NCI-H748 treated with DMSO at 0.1 percent for 48 hours (cell line): Measurements from ENCODE around the gene NME4.

Experiments used
- DNase-seq: peaks from one replicate; lab custom pipeline; 2025; lab: John Stamatoyannopoulos, UW

NME4 gene

GRCh38 chr16:363766-364490 is 33.1 kb upstream of the NME4 start:
- no peak for DNase-seq

GRCh38 chr16:364595-365491 is 32.2 kb upstream of the NME4 start:
- DNase-seq, result no peak

GRCh38 chr16:366476-366875 is 30.5 kb upstream of the NME4 start:
- DNase-seq, result no peak

- DNase-seq, result no peak
These were observed 29.6 kb upstream of the NME4 start for GRCh38 chr16:367333-367903.

GRCh38 chr16:368388-369158 is 28.4 kb upstream of the NME4 start:
- DNase-seq, result no peak

GRCh38 chr16:369275-369865 is 27.6 kb upstream of the NME4 start:
- no peak for DNase-seq

- no peak for DNase-seq
These were observed 27.0 kb upstream of the NME4 start for GRCh38 chr16:369866-370436.

GRCh38 chr16:370443-370842 is 26.6 kb upstream of the NME4 start, which contains the start of gene MRPL28:
MRPL28 (minus strand) TSS chr16:370538; CDS start chr16:370218, 320 bp downstream.
- DNase-seq, result peak; percentile 70

GRCh38 chr16:370979-371514 is 26.0 kb upstream of the NME4 start:
- DNase-seq, result no peak

GRCh38 chr16:371515-372301 is 25.3 kb upstream of the NME4 start:
- DNase-seq, result no peak

GRCh38 chr16:372302-372983 is 24.6 kb upstream of the NME4 start:
- DNase-seq, result no peak

- no peak for DNase-seq
These were observed 23.9 kb upstream of the NME4 start for GRCh38 chr16:373020-373598.

- DNase-seq, result no peak
These were observed 23.0 kb upstream of the NME4 start for GRCh38 chr16:373848-374615.

GRCh38 chr16:374616-374926 is 22.4 kb upstream of the NME4 start:
- no peak for DNase-seq

- DNase-seq, result no peak
These were observed 21.8 kb upstream of the NME4 start for GRCh38 chr16:375212-375611.

GRCh38 chr16:375927-376816 is 20.8 kb upstream of the NME4 start:
- no peak for DNase-seq

- no peak for DNase-seq
These were observed 20.1 kb upstream of the NME4 start for GRCh38 chr16:376817-377418.
